SU-DHL-6 (cell line): ENCODE results near the gene FBP1.
"Not testable (repeated sequence)": the region's sequence is repeated elsewhere in the genome, so short reads cannot be mapped to it uniquely, and the experiment has no call there.

Experiments
- H2AFZ ChIP-seq: fragments of 200-600 bp; sonication (generic); 2 replicates; pipeline ENCODE4 v1.6.1; 2014; ENCODE audit warnings: low read depth, mild to moderate bottlenecking, moderate library complexity, mixed read lengths, antibody characterized with exemption, low read length; ENCODE audit not compliant: severe bottlenecking
- H3F3A ChIP-seq: fragments of 200-600 bp; shearing (Covaris generic); 2 replicates; pipeline ENCODE4 v1.6.0; 2016; ENCODE audit warnings: antibody characterized with exemption, mild to moderate bottlenecking; ENCODE audit not compliant: insufficient read depth
- H3K27ac ChIP-seq: fragments of 200-600 bp; sonication (generic); 2 replicates; pipeline ENCODE4 v1.5.1; 2016; ENCODE audit warnings: low read depth, mild to moderate bottlenecking, low read length, moderate library complexity, mixed read lengths
- H3K27me3 ChIP-seq: fragments of 200-600 bp; sonication (generic), shearing (Covaris generic); 2 replicates; pipeline ENCODE4 v1.6.0; 2014; ENCODE audit warnings: mild to moderate bottlenecking, low read length
- H3K36me3 ChIP-seq: fragments of 200-600 bp; sonication (generic); 2 replicates; pipeline ENCODE4 v1.6.1; 2014; ENCODE audit warnings: mild to moderate bottlenecking, low read length, mixed read lengths
- H3K4me2 ChIP-seq: fragments of 300-600, 200-600 bp; shearing (Covaris generic), sonication (generic); 2 replicates; pipeline ENCODE4 v1.6.0; 2014; ENCODE audit warnings: low read length, low read depth, mild to moderate bottlenecking; ENCODE audit not compliant: poor library complexity, severe bottlenecking
- H3K4me3 ChIP-seq: fragments of 200-600 bp; sonication (generic); 2 replicates; pipeline ENCODE4 v1.5.1; 2014; ENCODE audit warnings: antibody characterized with exemption, low read length, mild to moderate bottlenecking, mixed read lengths; ENCODE audit not compliant: insufficient read depth, poor library complexity, severe bottlenecking
- H3K79me2 ChIP-seq: fragments of 200-600 bp; sonication (generic); 2 replicates; pipeline ENCODE4 v1.6.1; 2014; ENCODE audit warnings: mild to moderate bottlenecking, low read length, moderate library complexity; ENCODE audit not compliant: insufficient read depth
- H3K9ac ChIP-seq: fragments of 200-600 bp; sonication (generic); 2 replicates; pipeline ENCODE4 v1.7.0; 2014; ENCODE audit warnings: mild to moderate bottlenecking, low read length
- H3K9me2 ChIP-seq: fragments of 200-600 bp; sonication (generic); replicated peaks from 2 replicates; pipeline ENCODE4 v1.6.1; 2014; ENCODE audit warnings: low read length; ENCODE audit not compliant: insufficient read depth
- H3K9me3 ChIP-seq: fragments of 200-600 bp; sonication (generic); 2 replicates; pipeline ENCODE4 v1.6.1; 2014; ENCODE audit warnings: low read length, mixed read lengths; ENCODE audit not compliant: insufficient read depth
- H4K20me1 ChIP-seq: fragments of 200-600 bp; sonication (generic); 2 replicates; pipeline ENCODE4 v1.6.1; 2014; ENCODE audit warnings: low read depth, mild to moderate bottlenecking, antibody characterized with exemption, low read length, moderate library complexity, mixed read lengths
- CTCF ChIP-seq: fragments of 200-600 bp; sonication (generic); IDR thresholded peaks from one replicate; pipeline ENCODE4 v1.5.1; 2017; ENCODE audit warnings: antibody characterized with exemption, mild to moderate bottlenecking, low read length, moderate library complexity; ENCODE audit not compliant: insufficient read depth, poor library complexity, severe bottlenecking
- EZH2phosphoT487 ChIP-seq: fragments of 200-600 bp; sonication (generic), shearing (Covaris generic); conservative IDR thresholded peaks from 2 replicates; pipeline ENCODE4 v1.6.1; 2018; ENCODE audit warnings: mild to moderate bottlenecking, antibody characterized with exemption, low read length, moderate library complexity, mixed read lengths

Gene FBP1

GRCh38 chr9:94568250-94568889 lies 70.9 kb downstream of the FBP1 start:
- Histone ChIP-seq H3K79me2 (no peaks in the 10 kb centered on the region), H3K4me2 (no peak overlapping the region), H3K36me3 (no peaks in the 10 kb centered on the region), H3K27me3 (no peaks in the 10 kb centered on the region), H3K9me2 (no peaks in the 10 kb centered on the region), H3F3A (no peaks in the 10 kb centered on the region), H3K9me3 (no peaks in the 10 kb centered on the region), H3K27ac (no peak overlapping the region), H3K4me3 (no peak overlapping the region), H3K9ac (no peak overlapping the region), H4K20me1 (no peaks in the 10 kb centered on the region), H2AFZ (no peak overlapping the region)
- TF ChIP-seq CTCF (no peak), EZH2phosphoT487 (no peak)

GRCh38 chr9:94567271-94567670 lies 72.0 kb downstream of the FBP1 start:
- Histone ChIP-seq H3F3A (no peaks in the 10 kb centered on the region), H3K36me3 (no peaks in the 10 kb centered on the region), H3K27ac (no peak overlapping the region), H3K9ac (no peak overlapping the region), H4K20me1 (no peaks in the 10 kb centered on the region), H3K27me3 (no peaks in the 10 kb centered on the region), H3K4me2 (no peak overlapping the region), H3K9me2 (no peaks in the 10 kb centered on the region), H3K79me2 (no peaks in the 10 kb centered on the region), H3K9me3 (no peaks in the 10 kb centered on the region), H3K4me3 (no peak overlapping the region), H2AFZ (no peak overlapping the region)
- no peak for TF ChIP-seq CTCF
- TF ChIP-seq EZH2phosphoT487 = no peak

- Histone ChIP-seq H4K20me1 (no peaks in the 10 kb centered on the region), H3K79me2 (no peaks in the 10 kb centered on the region), H3K27me3 (no peaks in the 10 kb centered on the region), H3K4me2 (no peak overlapping the region), H3K4me3 (no peak overlapping the region), H3K9me2 (no peaks in the 10 kb centered on the region), H3K27ac (no peak overlapping the region), H2AFZ (no peak overlapping the region), H3K9ac (no peak overlapping the region), H3K36me3 (no peaks in the 10 kb centered on the region), H3K9me3 (no peaks in the 10 kb centered on the region), H3F3A (no peaks in the 10 kb centered on the region)
- no peak for TF ChIP-seq EZH2phosphoT487
- TF ChIP-seq CTCF = no peak
Measured at GRCh38 chr9:94566550-94566949, 72.8 kb downstream of the FBP1 start.

- H3K9me3 ChIP-seq, H2AFZ ChIP-seq, H3K36me3 ChIP-seq, H3K79me2 ChIP-seq, H3K4me3 ChIP-seq, H3K4me2 ChIP-seq, H3K27ac ChIP-seq, H3F3A ChIP-seq, H4K20me1 ChIP-seq, H3K9me2 ChIP-seq, H3K9ac ChIP-seq, H3K27me3 ChIP-seq: not testable (repeated sequence)
Measured at GRCh38 chr9:94564279-94564678, 75.0 kb downstream of the FBP1 start.
